HG03159 (cell line): Measurements from ENCODE around the gene ANXA1.

Source experiments
- ATAC-seq: cut with Tn5 transposase; IDR thresholded peaks from one replicate; pipeline ENCODE4 v1.9.1; 2021; ENCODE audit warnings: mild to moderate bottlenecking, moderate library complexity; ENCODE audit not compliant: unreplicated experiment

ANXA1 gene

DNA sequence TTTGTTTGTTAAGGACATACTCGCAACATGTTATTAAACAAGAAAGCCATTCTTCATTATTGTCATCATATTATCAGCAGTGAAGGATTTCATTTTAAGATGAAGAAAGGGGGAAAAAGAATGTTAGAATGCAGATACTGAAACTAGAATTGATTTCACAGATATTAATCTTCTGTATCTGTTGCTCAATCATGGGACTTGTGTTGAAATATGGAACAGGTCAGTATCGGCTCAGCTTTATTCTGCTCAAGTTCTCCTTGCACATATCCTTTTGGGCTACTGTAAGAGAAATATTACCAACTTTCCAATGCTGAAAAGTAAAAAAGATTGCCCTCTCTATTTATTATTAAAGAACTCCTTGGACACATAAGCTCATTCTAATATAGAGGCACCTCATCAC, 13.8 kb upstream of the ANXA1 start:
- ATAC-seq: no peak

GRCh38 chr9:73138516-73138915, 13.1 kb upstream of the ANXA1 start:
- no peak for ATAC-seq

- no peak for ATAC-seq
These were observed 10.4 kb upstream of the ANXA1 start for GRCh38 chr9:73141282-73141681.

GRCh38 chr9:73143711-73144328, 7.8 kb upstream of the ANXA1 start:
- ATAC-seq: no peak

- ATAC-seq: no peak
These were observed 5.4 kb upstream of the ANXA1 start for GRCh38 chr9:73146111-73146815.

DNA sequence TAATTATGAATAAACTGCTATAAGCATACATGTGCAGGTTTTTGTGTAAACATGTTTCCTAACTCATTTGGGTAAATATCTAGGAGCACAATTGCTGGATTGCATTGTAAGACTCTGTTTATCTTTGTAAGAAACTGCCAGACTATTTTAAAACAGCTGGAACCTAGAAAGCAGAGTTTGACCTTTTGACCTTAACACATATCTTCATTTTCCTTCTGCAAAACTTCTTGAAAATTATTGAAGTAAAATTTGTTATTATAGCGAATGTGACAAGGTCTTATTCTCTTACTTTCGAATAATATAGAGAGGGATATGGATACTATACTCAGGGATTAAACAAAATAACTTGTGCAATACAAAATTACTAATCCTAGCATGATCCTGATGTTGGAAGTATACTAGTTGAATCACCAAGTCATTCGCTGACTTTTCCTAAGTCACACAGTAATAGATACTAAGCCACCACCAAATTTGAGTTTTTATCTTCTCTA, 3.2 kb upstream of the ANXA1 start:
- no peak for ATAC-seq

DNA sequence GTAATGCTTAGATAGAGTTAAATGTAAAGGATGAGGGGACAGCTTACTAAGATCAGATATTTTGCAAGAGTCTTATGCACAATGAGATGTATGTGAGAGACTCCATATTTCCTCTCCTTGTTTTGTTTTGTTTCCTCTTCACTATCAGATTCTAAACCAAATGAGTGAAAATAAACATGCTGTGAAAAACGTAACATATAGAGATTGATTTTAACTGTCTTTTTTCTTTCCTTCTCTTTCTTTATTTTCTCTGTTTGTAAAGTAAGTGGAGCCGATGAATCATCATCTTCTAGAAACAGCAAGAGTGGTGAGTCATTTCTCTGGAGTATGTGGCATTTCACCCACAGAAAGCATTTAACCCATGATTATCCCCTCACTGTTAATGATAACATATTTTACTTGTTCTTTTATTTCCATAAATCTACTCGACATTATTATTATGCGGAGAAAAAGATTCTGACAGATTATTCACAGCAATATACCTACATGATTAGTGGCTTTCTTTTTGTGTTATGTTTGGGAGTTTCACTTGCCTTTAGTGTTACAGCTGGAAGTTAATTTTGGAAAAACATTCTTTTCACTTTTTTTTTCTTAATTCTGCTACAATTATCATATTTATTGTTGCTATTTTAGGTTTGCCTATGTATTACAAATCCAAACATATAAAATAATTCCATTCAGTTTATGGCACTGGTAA, 2.1 kb upstream of the ANXA1 start:
- peak; percentile 79 for ATAC-seq

DNA sequence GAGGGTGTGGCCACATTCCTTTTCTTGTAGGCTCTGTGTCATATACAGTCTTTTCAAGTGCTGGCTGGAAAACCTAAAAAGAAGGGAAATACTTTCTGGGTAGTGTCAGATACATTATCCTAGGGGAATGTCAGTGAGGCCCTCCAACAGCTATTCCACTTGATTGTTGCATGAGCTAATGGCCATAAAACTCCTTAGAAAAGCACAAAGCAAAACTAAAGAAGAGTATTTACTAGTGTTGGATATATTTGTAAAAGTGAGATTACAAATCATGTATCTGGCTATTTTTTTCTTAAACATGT, 829 bp downstream of the ANXA1 start:
- no peak for ATAC-seq

GRCh38 chr9:73152953-73153352, 1.3 kb downstream of the ANXA1 start:
- ATAC-seq: peak; percentile 65

- no peak for ATAC-seq
These were observed 2.1 kb downstream of the ANXA1 start for GRCh38 chr9:73153793-73154227.

GRCh38 chr9:73154271-73154670, 2.6 kb downstream of the ANXA1 start:
- no peak for ATAC-seq

DNA sequence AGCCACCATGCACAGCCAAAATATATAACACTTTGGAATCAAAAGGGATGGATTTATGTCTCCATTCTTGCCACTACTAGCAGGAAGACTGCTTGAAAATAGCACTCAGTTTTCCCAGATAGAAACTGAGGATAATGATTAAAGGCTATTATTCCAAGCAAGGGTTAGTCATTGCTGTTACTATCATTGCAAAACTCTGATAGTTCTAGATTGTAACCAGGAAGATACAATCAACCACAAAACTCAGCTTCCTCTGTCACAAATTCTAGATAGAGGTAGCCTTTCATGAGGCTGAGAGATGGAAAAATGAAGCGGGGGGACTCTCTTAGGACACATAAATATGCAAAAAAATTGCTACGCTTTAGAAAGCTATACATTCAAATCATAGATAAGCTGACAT, 3.1 kb downstream of the ANXA1 start:
- ATAC-seq: no peak

GRCh38 chr9:73155377-73155776, 3.7 kb downstream of the ANXA1 start:
- ATAC-seq: no peak

GRCh38 chr9:73155968-73156864, 4.6 kb downstream of the ANXA1 start:
- no peak for ATAC-seq

DNA sequence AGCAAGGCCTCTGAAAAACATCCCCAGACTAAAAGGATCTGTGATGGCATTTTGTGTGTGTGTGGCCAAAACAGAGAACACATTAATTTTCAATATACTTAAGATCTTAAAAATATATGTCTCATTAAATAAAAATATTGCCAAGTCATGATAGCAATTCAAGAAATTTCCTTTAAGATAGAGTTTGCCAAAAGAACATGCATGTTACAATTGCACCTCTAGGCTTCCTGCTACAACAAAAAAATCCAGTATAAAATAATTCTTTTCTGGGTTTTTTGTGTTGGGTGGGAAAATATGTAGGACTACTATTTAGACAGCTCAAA, 5.2 kb downstream of the ANXA1 start:
- no peak for ATAC-seq

GRCh38 chr9:73157811-73158210, 6.1 kb downstream of the ANXA1 start:
- no peak for ATAC-seq

GRCh38 chr9:73158723-73159122, 7.1 kb downstream of the ANXA1 start:
- no peak for ATAC-seq

- ATAC-seq: no peak
These were observed 9.2 kb downstream of the ANXA1 start for GRCh38 chr9:73160868-73161267.

DNA sequence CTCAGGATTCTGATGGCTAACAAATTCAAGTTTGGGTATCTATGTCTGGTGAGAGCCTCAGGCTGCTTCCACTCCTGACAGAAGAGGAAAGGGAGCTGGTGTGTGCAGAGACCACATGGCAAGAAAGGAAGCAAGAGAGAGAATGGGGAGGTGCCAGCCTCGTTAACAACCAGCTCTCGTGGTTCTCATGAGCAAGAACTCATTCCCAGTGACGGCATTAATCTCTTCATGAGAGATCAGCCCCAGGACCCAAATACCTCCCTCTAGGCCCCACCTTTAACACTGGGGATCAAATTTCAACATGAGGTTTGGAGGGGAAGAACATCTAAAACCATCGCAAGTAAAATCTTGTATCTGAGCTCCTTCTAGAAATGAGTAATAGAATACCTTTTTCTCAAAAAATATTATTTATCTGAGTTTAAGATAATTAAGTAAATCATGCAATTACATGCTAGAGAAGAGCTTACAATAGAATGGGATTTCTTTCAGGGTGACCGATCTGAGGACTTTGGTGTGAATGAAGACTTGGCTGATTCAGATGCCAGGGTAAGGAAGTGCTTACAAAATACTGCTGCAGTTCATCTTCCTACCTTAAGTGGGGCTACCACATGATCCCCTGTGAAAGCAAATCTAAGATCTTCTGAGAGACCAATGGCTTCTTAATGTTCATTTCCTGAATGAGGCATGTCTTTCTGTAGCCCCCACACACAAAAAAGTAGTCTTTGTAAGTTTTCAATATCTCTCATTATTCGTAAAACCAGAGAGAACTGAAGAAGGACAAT, 11.5 kb downstream of the ANXA1 start:
- ATAC-seq: peak; percentile 72

DNA sequence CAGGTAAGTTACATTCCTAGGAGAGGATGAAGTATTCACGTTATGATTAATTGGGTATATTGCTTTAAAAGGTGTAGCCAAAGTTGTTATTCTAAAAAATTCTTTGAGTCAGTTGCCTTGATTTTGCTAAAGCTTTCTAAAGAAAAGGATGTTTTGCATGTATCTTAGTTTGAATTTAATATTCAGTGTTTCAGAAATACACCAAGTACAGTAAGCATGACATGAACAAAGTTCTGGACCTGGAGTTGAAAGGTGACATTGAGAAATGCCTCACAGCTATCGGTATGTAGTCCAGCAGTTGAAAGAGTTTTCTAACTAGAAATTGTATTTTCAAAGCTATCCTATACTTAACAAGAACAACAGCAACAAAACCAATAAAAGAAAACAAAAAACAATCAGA, 14.2 kb downstream of the ANXA1 start:
- ATAC-seq: no peak

GRCh38 chr9:73166468-73166867, 14.8 kb downstream of the ANXA1 start:
- no peak for ATAC-seq
